Small intestine (tissue), 16 donors: Measurements from ENCODE around the gene OR8K3. TPM values are rescaled to one million over a fixed set of nuclear protein-coding genes. Genes with fewer than 3 reads are reported as not detected.

Source experiments
- DNase-seq, 2 donors: peaks; one replicate each; pipeline versions ENCODE4 v3.0.0 to v3.0.0-alpha.2; 2013
- FAIRE-seq: peaks from 2 replicates; lab custom pipeline; 2012; peaks lifted over from hg19 to GRCh38; lab: Jason Lieb, UNC
- H3K27ac ChIP-seq, 3 donors: one replicate each; pipeline ENCODE4 v1.5.1; 2013; ENCODE audit warnings: low read length in 2 of 3, mild to moderate bottlenecking in 2 of 3, control low read depth in 1 of 3, inconsistent platforms in 1 of 3, low read depth in 1 of 3, moderate library complexity in 1 of 3
- H3K27me3 ChIP-seq, 3 donors: one replicate each; pipeline ENCODE4 v1.6.1; 2013; ENCODE audit warnings: low read length in 3 of 3, inconsistent platforms in 1 of 3; ENCODE audit not compliant: control insufficient read depth in 3 of 3, insufficient read depth in 3 of 3
- H3K36me3 ChIP-seq, 3 donors: one replicate each; pipeline ENCODE4 v1.6.1; 2013; ENCODE audit warnings: low read length in 3 of 3, inconsistent platforms in 1 of 3, low read depth in 1 of 3, mild to moderate bottlenecking in 1 of 3, moderate library complexity in 1 of 3; ENCODE audit not compliant: control insufficient read depth in 3 of 3, insufficient read depth in 2 of 3
- H3K4me1 ChIP-seq, 3 donors: one replicate each; pipeline ENCODE4 v1.6.1; 2013; ENCODE audit warnings: low read length in 2 of 3, inconsistent platforms in 1 of 3, low read depth in 1 of 3, mild to moderate bottlenecking in 1 of 3, moderate library complexity in 1 of 3; ENCODE audit not compliant: control insufficient read depth in 3 of 3, insufficient read depth in 2 of 3
- H3K4me3 ChIP-seq, 3 donors: one replicate each; pipeline ENCODE4 v1.5.1; 2013; ENCODE audit warnings: low read length in 3 of 3, control low read depth in 1 of 3, inconsistent platforms in 1 of 3, low read depth in 1 of 3, mild to moderate bottlenecking in 1 of 3, moderate library complexity in 1 of 3
- H3K9me3 ChIP-seq, 2 donors: one replicate each; pipeline ENCODE4 v1.6.1; 2013; ENCODE audit warnings: low read depth in 1 of 2, low read length in 1 of 2; ENCODE audit not compliant: control insufficient read depth in 2 of 2, insufficient read depth in 1 of 2
- WGBS, 3 donors: extraction: QIAGEN DNeasy Blood & Tissue Kit; methylation state at CpG; one replicate each; pipeline ENCODE4 v1.1.7; 2013; 5-methylcytosine and 5-hydroxymethylcytosine counted together
- long read RNA-seq, 10 donors: transcript quantifications; one replicate each; lab custom pipeline, GENCODE V29; 2026
- polyA plus RNA-seq, 4 donors: library from polyadenylated mRNA; stranded (reverse) in 3 of 4; unstranded in 1 of 4; fragments of 200-250 nt in 3 of 4; fragments of 120-200 nt in 1 of 4; gene quantifications; one replicate each; pipeline versions ENCODE4 v1.2.1 to v1.2.3, GENCODE V29; 2013
- donor health status: healthy with polysubstance abuse.
- donor health status: control.
- donor health status: control.
- donor health status: Bipolar disorder and iron deficiency.
- donor health status: healthy.

The OR8K3 gene
- polyA plus RNA-seq, result not detected
- long read RNA-seq, donor 1, result 0 reads
- long read RNA-seq, donor 2, result 0 reads
- long read RNA-seq, donor 3, result 0 reads
- long read RNA-seq, donor 4, result 0 reads
- long read RNA-seq, donor 5, result 0 reads
- long read RNA-seq, donor 6, result 0 reads
- long read RNA-seq, donor 7, result 0 reads
- long read RNA-seq, donor 8, result 0 reads
- long read RNA-seq, donor 9, result 0 reads
- long read RNA-seq, donor 10, result 0 reads

DNA sequence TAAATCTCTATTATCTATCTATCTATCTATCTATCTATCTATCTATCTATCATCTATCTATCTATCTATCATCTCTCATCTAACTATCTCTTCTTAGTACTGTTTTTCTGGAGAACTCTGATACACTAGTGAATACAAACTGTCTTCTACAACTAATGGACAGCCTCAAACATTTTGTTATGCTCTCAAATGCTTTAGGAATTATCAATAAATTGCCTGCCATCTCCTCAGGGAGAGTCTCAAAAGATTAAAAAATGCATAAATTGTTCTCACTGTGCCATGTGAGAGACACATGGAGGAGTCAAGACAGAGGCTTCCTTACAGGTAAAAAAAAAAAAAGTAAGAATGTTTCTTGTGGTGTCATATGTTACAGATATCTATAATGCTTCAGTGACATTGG is at the start of gene OR8K3:
TSS of gene OR8K3 (plus strand) at position 301 of the 400 bp plus-strand sequence. CDS start 3,163 bp downstream, outside the sequence.
- FAIRE-seq, result no peak

DNA sequence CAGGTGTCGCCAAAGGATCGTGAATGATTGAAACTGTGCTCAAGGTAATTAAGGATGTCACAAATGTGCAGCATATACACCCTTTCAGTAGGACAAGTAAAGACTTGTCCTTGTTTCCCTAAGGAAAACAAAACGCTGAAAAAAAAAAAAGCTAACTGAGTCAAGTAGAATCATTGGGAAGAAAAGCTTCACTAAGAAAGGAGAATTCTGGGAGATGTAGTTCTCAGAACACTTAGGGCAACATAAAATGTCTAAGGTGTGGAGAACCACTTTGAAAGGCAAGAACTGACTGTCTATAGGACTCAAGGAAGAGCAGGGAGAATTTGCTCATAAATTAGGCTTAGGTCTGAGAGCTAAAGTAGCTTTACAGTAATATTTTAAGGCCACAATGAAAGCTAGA is 43.9 kb upstream of the OR8K3 start:
- FAIRE-seq (no peak), DNase-seq (no peak)
- 61 to 68% (median 62%) methylated on average over 3 of the region's 3 CpGs for WGBS, 3 donors
- Histone ChIP-seq H3K4me3 (no peak overlapping the region), H3K36me3 (no peaks in the 10 kb centered on the region), H3K9me3 (peaks cover 3 to 4% of the 10 kb centered on the region in 2 donors), H3K4me1 (no peaks in the 10 kb centered on the region), H3K27ac (no peak overlapping the region), H3K27me3 (no peaks in the 10 kb centered on the region)

More for the DNA sequence above, at the start of gene OR8K3:
- no peak for DNase-seq
- Histone ChIP-seq H3K36me3 (no peaks in the 10 kb centered on the region), H3K9me3 (peaks cover 0 to 2% of the 10 kb centered on the region in 2 donors), H3K27me3 (no peaks in the 10 kb centered on the region), H3K4me3 (no peak within 1 kb of the TSS), H3K27ac (no peak within 1 kb of the TSS), H3K4me1 (no peaks in the 10 kb centered on the region)

DNA sequence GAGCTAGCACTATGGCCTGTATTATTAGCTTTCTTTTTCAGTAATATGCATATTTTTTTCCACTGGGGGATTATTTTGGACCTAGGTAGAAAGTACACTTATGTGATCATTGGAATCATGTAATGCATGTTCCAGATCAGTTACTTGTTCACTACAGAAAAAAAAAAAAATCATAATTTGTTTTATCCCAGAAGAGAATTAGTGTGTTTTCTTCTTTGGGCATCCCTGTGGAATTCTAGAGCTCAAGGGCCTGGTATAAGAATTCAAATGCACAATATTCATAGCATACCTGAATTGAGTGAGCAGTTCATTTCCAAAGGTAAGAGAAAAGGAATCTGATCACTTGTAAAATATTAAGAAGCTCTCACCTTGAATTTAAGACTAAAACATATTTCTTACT is 41.1 kb upstream of the OR8K3 start, which contains the start of gene OR5T1:
TSS of gene OR5T1 (plus strand) at position 301 of the 400 bp plus-strand sequence. CDS start 1,485 bp downstream, outside the sequence.
- Histone ChIP-seq H3K27ac (no peak within 1 kb of the TSS), H3K9me3 (peaks cover 0 to 2% of the 10 kb centered on the region in 2 donors), H3K4me1 (no peaks in the 10 kb centered on the region), H3K36me3 (no peaks in the 10 kb centered on the region), H3K4me3 (no peak within 1 kb of the TSS), H3K27me3 (no peaks in the 10 kb centered on the region)
- no peak for FAIRE-seq
- no peak for DNase-seq

DNA sequence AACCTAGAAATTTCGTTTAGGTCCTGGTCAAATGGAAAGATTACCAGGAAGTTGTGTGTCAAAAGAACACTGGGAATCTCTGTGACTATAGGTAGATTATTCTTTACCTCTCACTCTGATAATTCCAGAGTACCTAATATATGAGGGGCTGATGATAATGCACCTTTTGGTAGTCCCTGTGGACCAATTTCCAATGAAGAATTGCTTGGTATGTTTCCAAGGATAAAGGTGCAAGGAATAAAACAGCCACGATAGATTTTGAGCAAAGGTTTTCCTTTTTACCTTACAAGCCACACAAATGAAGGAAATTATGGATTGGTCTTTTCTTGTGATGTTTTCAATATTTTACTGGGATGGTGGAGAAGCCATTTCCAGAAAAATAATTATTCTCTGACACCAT is 22.8 kb upstream of the OR8K3 start, which contains the start of gene OR8H1:
TSS of gene OR8H1 (minus strand) at position 101 of the 400 bp plus-strand sequence. CDS start 1,192 bp downstream, outside the sequence.
- no peak within 1 kb of the TSS for H3K27ac ChIP-seq
- H3K36me3 ChIP-seq, result no peaks in the 10 kb centered on the region
- H3K4me3 ChIP-seq, result no peak within 1 kb of the TSS
- FAIRE-seq (no peak), DNase-seq (no peak)
- no peaks in the 10 kb centered on the region for H3K27me3 ChIP-seq
- 37 to 57% (median 48%) methylated on average over 2 of the region's 2 CpGs for WGBS, 3 donors
- H3K4me1 ChIP-seq, result no peaks in the 10 kb centered on the region
- no peaks in the 10 kb centered on the region for H3K9me3 ChIP-seq

DNA sequence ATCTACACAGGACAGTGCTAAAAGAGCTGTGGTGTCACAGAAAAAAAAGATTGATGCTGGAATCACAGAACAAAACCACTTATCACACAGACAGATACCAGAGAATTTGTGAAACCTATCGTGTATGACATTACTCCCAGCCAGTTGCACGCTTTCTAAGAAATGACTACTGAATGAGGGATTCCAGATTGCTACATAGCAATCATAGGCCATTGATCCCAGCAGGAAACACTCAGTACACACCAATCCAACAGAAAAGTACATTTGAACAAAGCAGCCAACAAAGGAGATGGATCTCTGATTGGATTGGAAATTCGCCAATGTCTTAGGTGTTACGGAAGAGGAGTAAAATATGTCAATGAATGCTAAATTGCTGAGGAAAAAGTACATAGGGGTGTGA is 18.0 kb upstream of the OR8K3 start:
- Histone ChIP-seq H3K4me1 (no peaks in the 10 kb centered on the region), H3K9me3 (no peaks in the 10 kb centered on the region), H3K27me3 (no peaks in the 10 kb centered on the region), H3K27ac (no peak overlapping the region), H3K36me3 (no peaks in the 10 kb centered on the region), H3K4me3 (no peak overlapping the region)
- WGBS, 3 donors, result 88 to 89% (median 88%) methylated on average over 4 of the region's 4 CpGs
- FAIRE-seq (no peak), DNase-seq (no peak)

DNA sequence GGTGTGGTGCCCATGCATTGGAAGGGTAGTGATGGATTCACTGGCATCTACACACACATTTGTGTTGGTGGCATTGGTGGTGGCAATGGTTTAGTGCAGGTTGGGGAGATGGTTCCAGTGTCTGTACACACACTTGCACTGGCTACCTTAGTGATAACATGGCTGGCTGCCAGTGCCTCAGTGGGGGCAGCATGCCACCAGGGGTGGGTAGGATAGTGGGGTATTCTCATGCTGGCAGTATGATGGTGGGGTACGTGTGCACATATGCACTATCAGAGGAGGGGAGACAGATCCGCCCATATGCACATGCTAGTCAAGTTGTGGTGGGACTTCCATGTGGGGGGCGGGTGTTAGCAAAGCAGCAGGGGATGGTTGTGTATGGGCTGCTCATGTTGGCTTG is 7.1 kb upstream of the OR8K3 start:
- Histone ChIP-seq H3K9me3 (peaks cover 0 to 15% of the 10 kb centered on the region in 2 donors), H3K36me3 (no peaks in the 10 kb centered on the region), H3K27me3 (no peaks in the 10 kb centered on the region), H3K27ac (no peak overlapping the region), H3K4me3 (no peak overlapping the region), H3K4me1 (no peaks in the 10 kb centered on the region)
- WGBS, 3 donors, result 88 to 92% (median 89%) methylated on average over 3 of the region's 3 CpGs
- FAIRE-seq (no peak), DNase-seq (no peak)

DNA sequence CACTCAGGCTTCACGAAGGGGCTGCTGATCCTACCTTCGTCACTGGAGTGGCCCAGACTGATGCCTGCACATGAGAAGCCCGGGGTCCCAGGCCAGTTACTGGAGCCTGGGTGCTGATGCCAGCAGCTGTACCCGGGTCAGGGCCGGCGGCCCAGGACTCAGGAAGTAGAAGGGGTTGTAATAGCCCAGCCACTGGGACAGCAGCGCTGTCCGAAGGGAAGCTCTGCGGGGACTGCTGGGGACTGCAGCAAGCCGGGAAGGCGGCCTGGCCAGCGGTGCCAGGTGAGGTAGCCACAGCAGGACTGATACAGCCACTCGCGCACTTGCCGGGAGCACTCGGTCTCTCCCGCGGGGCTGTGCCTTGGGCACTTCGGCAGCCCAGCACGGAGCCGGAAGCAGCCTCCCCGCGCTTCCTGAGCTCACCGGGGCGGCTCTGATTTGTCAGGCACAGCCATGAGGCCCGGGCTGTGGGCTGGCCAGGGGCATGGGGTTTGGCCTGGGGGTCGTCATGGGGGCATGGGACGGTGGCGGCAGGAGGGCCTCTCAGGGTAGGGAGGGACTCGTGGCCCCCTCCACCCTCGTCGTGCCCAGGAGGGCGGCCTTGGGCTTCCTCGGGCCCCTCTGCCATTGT is 17.0 kb downstream of the OR8K3 start:
- DNase-seq, result no peak
- Histone ChIP-seq H3K4me1 (no peaks in the 10 kb centered on the region), H3K4me3 (no peak overlapping the region), H3K9me3 (peaks cover 0 to 2% of the 10 kb centered on the region in 2 donors), H3K27me3 (no peaks in the 10 kb centered on the region), H3K36me3 (no peaks in the 10 kb centered on the region), H3K27ac (no peak overlapping the region)
- FAIRE-seq, result no peak
- 88 to 92% (median 90%) methylated on average over 33 to 34 of the region's 34 CpGs for WGBS, 3 donors

DNA sequence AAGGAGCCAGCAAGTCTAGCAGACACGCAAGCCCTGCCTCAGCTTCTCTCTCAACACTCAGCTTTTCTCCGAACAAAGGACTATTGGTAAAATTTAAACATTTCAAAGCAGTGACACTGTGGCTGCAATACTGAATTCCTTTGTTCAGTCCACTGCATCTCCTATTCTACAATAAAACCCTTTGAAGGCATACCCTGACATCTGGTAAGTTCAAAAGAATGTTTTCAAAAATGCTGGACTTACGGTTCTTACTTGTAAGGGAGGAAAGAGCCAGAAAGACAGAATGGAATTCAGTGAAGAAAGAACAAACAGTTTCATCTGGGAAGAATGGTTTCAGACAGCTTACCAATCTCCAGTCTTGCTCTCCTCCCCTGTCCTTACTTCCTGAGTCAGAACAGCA is 18.2 kb downstream of the OR8K3 start:
- FAIRE-seq (no peak), DNase-seq (no peak)
- no peak overlapping the region for H3K27ac ChIP-seq
- H3K4me1 ChIP-seq, result no peaks in the 10 kb centered on the region
- H3K36me3 ChIP-seq, result no peaks in the 10 kb centered on the region
- peaks cover 0 to 2% of the 10 kb centered on the region in 2 donors for H3K9me3 ChIP-seq
- 74 to 86% (median 85%) methylated on average over 3 of the region's 3 CpGs for WGBS, 3 donors
- H3K4me3 ChIP-seq, result no peak overlapping the region
- no peaks in the 10 kb centered on the region for H3K27me3 ChIP-seq
